GM18498 (cell line): ENCODE measurements around the gene MYL6.
"Not testable (repeated sequence)": the region's sequence is repeated elsewhere in the genome, so short reads cannot be mapped to it uniquely, and the experiment has no call there.

Experiments used
- ATAC-seq: cut with Tn5 transposase; IDR thresholded peaks from one replicate; pipeline ENCODE4 v1.9.1; 2021; ENCODE audit warnings: mild to moderate bottlenecking, moderate library complexity; ENCODE audit not compliant: unreplicated experiment

MYL6 gene

GRCh38 chr12:56156464-56157200, 1.5 kb upstream of the MYL6 start:
- not testable (repeated sequence) for ATAC-seq

DNA sequence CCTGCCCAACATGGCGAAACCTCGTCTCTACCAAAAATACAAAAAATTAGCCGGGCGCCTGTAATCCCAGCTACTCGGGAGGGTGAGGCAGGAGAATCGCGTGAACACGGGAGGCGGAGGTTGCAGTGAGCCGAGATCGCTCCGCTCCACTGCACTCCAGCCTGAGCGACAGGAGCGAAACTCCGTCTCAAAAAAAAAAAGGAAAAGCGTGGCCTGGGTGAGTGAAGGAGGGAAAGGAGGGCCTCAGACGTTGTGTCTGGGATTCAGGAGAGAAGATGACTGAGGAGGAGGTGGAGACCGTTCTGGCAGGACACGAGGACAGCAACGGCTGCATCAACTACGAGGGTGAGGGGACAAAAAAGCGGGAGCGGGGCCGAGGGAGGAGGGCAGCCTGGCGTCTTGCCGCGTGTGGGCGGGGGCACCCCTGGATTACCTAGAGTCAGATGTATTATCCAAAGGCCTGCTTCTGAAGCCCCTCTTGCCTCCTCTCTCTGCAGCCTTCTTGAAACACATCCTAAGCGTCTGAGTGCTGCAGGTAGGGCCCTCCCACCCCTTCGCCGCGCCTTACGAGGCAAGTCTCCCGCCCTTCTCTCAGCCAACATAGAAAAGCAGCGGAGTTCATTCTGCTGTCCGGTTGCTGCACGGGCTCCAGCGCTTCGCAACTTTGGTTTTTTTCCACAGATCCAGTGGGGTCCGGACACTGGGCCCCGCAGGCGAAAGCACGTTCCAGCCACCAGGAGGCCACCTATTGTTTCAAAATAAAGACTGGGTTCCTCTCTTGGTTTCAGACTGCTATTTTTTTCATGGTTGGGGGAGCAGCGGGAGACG, 744 bp upstream of the MYL6 start:
- ATAC-seq = peak; percentile 26

- ATAC-seq = no peak
Measured at GRCh38 chr12:56158926-56159461, 835 bp downstream of the MYL6 start.

DNA sequence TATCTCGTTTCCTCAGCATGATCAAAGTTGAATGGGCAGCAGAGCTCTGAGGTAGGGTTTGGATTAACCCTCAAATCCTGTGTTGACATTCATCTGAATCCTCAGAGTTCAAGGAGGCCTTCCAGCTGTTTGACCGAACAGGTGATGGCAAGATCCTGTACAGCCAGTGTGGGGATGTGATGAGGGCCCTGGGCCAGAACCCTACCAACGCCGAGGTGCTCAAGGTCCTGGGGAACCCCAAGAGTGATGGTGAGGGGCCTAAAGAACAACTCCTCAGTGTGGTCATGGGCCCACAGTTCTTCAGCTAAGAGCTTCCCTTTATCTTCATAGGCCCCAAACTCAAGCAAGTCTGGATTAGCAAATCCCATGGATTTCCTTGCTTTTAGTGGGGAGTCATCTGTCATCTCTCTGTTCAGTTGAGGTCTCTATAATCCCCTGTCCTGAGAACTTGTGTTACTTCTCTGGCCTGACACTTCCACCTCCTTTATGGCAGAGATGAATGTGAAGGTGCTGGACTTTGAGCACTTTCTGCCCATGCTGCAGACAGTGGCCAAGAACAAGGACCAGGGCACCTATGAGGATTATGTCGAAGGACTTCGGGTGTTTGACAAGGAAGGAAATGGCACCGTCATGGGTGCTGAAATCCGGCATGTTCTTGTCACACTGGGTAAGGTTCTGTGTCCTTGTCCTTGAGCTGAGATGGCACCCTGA, 1.5 kb downstream of the MYL6 start:
- no peak for ATAC-seq

DNA sequence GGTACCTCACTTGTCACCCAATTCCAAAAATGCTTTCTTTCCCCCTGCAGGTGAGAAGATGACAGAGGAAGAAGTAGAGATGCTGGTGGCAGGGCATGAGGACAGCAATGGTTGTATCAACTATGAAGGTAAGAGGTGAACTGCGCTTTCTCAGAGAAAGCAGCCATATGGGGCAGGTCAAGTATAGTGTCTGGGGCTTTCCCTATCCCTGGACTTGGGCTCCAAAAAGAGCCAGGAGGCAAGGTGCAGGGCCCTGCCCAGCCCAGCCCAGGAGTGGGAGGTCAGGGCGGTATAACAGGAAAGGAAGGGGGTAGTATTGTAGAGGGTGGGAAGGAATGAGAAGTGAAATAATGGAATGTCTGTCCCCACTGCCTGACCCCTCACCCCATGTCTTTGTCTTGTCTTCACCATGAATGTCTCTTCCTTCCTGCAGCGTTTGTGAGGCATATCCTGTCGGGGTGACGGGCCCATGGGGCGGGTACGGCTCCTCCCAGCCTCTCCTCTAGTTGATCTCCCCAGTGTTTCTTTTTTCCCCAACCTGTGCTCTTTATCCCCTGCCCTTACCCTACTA, 2.1 kb downstream of the MYL6 start:
- ATAC-seq = no peak

GRCh38 chr12:56160894-56161689, 2.9 kb downstream of the MYL6 start:
- ATAC-seq = no peak

DNA sequence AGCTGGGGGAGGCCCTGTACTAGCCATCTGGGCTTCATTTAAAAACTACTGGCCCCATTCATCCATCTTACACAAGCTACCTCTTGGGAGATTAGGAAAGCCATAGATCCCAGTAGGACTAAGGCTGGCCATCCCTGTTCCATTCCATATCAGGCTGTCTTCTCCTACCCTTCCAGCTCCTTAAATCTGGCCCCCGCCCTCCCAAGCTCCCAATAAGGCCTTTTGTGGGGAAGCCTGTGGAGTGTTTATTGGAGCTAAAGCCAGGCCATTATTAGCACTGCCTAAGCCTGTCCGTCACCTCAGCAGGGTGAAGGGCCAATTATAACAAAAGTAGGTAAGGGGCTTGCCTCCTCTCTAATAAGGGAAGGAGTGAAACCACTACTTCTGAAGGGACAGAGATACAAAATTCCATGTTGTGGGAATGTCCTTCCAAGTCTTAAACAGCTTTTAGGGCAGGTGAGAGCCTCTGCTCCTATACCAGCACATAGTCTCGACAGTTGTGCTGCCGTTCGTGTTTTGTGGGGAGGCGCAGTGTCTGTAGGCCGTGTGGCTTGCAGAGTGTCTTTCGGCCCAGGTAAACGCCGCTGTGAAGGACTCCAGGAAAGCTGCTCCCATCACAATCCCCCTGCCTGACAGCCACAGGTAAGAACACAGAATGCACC, 3.7 kb downstream of the MYL6 start:
- no peak for ATAC-seq

DNA sequence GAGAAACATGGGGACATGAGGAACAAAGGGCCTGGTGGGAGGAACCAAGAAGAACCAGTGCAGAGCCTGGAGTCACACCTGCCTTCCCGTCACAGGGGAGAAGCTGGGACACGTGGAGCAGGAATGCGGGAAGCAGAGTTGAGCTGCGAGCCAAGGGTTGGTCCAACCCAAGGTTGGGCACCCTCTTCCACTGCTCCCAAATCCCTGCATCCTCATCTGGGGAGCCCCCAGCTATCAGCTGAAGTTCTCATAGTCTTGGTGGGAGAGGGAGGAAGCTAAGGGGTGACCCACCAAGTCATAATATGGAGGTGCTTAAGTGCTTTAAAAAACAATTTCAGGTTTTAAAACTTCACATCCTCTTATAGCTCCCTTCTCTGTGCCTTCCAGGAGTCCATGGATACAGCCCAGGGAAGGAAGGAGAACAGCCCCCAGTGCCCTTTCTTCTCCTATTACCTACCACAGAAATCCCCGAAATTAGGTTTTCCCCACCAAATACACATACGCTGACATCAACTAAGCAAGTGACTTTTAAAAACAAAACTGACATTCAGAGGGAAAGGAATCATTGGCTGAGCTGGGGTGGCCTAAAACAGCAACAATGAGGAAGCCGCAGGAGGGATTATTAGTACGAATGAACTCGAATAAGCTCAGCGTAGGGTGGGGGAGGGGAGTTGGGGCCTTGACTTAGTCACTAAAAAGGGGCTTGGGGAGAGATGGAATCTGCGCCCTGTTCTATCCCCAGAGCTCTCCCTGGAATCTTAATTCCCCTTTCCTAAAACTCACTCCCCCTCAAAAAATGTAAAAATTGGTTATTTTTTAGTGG, 4.5 kb downstream of the MYL6 start:
- ATAC-seq = no peak

- ATAC-seq = no peak
Measured at GRCh38 chr12:56163533-56164344, 5.6 kb downstream of the MYL6 start.

GRCh38 chr12:56164345-56164729, 6.2 kb downstream of the MYL6 start:
- no peak for ATAC-seq

DNA sequence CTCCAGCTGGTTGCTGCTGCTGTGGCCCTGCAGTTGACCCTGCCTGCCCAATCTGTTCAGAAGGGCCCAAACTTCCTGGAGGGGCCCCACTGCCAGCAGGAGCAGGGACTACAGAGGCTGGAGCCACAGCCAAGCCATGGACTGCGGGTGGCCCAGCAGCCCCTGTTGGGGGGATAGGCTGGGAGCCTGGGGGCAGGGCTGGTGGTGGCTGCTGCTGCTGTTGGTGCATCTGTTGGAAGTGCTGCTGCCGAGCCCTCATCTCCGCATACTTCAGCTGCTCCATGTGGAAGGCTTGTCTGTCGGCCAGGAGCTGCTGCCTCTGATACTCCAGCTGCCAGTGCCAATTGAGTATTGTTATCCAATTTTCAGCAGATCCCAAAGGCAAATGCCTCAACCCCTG, 7.2 kb downstream of the MYL6 start:
- no peak for ATAC-seq

DNA sequence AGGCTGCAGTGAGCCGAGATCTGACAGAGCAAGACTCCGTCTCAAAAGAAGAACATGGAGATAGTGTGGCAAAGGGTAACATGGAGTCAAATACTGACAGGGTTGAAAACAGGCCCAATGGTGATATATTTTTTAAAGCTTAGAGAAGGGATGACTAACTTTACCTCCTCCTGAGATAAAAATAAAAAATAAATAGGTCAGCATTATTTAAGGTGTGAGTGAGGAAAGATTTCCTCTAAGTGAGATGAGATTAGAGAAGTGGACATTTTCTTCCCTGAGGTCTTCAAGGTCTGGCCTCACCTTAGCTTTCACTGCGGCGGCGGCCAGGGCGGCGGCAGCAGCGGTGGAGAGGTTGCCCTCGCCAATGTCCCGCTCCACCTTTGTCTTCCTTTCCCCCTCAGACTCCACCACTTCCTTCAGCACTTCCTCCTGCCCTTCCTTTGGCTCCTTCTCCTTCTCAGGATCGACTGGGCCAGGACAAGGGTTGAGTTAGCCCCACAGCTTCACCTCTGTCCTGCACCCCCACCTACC, 11.1 kb downstream of the MYL6 start:
- no peak for ATAC-seq

DNA sequence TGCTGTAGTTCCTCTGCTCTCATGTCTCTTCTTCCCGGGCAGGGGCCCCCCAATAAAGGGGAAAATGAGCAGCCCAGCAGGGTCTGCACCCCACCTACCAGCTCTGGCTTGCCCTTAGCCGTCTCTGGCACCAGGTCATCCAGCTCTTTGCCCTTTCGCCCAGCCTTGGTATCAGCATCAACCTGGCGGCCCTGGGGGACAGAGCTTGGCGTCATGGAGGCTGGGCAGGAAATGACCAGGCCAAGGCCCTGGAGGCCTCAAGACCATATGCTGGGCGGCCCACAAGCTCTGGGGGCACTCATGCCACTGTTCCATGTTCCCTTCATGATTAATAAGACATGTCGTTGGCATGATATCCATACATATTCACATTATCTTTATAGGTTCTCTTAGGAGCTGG, 14.7 kb downstream of the MYL6 start:
- ATAC-seq = no peak

- ATAC-seq = no peak
Measured at GRCh38 chr12:56178347-56178746, 20.2 kb downstream of the MYL6 start.

GRCh38 chr12:56186957-56187356, 28.8 kb downstream of the MYL6 start:
- ATAC-seq = no peak

GRCh38 chr12:56188131-56188777, 30.1 kb downstream of the MYL6 start:
- no peak for ATAC-seq

GRCh38 chr12:56188778-56189098, 30.6 kb downstream of the MYL6 start:
- ATAC-seq = no peak
